GM10248 (cell line): Measurements from ENCODE around the gene GREB1.

Experiments
- CTCF ChIA-PET: fragments of 300-600 bp; sonication (Branson Sonifier 250); formaldehyde crosslinking; extraction: SDS; loops from one replicate; lab custom pipeline; 2021; ENCODE audit warnings: antibody characterized with exemption; lab: Yijun Ruan, JAX
- POLR2A ChIA-PET: fragments of 350-650 bp; sonication (Branson Sonifier 250); formaldehyde crosslinking; extraction: SDS; loops from one replicate; lab custom pipeline; 2020; ENCODE audit warnings: antibody characterized with exemption; lab: Yijun Ruan, JAX
- DNase-seq: peaks from one replicate; pipeline ENCODE4 v3.0.0; 2012; ENCODE audit errors: extremely low spot score
- TF ChIP-seq, protein P1 (sequence below): IDR thresholded peaks from 2 replicates; pipeline ENCODE4 v1.5.1; 2012; ENCODE audit warnings: mild to moderate bottlenecking, low read depth; ENCODE audit errors: extremely low read depth, missing control alignments, control extremely low read depth

The GREB1 gene

DNA sequence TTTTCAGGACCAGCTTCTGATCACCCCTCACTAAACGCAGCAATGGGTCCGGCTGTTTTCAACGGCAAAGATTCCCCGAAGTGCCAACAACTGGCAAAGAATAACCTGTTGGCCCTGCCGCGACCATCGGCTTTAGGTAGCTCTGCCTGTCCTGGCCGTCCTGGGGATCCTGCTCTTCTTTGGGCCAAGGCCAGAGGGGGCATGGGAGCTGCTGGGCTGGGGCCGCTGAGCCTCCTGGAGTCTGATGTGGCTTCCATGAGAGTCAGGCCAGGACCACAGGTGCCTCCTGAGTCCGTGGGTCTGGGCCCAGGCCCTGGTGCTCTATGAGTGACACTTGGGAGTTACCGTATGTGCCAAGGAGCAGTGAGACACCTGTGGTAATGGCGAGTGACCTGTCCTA is 46.9 kb downstream of the GREB1 start:
- DNase-seq: no peak
- CTCF ChIA-PET: interaction anchor here (0.6 to 10.5 kb wide), 13 partner anchors 7 to 669 kb away, joined by 3 to 207 read pairs (median 9); partner anchors contain the start of gene KCNF1
- TF ChIP-seq, protein P1, sequence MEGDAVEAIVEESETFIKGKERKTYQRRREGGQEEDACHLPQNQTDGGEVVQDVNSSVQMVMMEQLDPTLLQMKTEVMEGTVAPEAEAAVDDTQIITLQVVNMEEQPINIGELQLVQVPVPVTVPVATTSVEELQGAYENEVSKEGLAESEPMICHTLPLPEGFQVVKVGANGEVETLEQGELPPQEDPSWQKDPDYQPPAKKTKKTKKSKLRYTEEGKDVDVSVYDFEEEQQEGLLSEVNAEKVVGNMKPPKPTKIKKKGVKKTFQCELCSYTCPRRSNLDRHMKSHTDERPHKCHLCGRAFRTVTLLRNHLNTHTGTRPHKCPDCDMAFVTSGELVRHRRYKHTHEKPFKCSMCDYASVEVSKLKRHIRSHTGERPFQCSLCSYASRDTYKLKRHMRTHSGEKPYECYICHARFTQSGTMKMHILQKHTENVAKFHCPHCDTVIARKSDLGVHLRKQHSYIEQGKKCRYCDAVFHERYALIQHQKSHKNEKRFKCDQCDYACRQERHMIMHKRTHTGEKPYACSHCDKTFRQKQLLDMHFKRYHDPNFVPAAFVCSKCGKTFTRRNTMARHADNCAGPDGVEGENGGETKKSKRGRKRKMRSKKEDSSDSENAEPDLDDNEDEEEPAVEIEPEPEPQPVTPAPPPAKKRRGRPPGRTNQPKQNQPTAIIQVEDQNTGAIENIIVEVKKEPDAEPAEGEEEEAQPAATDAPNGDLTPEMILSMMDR: no peak
- POLR2A ChIA-PET: no interaction called here

DNA sequence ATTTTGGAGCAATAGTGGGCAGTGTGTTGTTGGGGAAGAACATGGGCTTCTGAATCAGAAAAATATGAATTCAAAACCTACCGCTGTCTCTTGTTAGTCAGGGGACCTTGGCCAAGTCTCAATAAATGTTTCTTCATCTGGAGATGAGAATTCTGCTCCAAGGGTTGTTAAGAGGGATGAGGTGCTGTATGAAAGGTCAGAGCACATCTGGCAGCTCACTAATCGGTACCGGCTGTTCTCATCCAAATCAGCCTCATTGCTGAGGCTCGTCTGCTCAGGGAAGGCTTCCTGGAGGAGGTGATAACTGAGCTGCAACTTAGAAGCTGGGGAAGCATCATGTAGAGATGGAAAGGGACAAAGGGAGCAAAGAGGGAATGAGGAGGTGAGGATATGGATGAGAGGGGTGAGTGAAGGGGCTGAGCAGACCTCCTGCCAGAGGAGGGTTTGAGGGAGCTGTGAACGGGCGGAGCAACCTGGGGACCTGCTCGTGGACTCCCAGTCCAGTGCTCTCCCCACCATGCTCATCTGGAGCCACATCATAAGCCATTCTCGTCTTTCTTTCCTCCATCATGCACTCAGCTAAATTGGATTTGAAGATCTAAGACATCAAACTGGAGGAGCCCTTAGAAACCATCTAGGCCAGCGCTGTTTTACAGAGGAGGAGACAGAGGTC is 47.4 kb downstream of the GREB1 start:
- TF ChIP-seq, protein P1: no peak
- ChIA-PET CTCF (interaction anchor here (0.6 to 10.5 kb wide), 25 partner anchors 8 to 745 kb away, joined by 3 to 207 read pairs (median 8); partner anchors contain the start of genes E2F6 and KCNF1), POLR2A (no interaction called here)
- no peak for DNase-seq

DNA sequence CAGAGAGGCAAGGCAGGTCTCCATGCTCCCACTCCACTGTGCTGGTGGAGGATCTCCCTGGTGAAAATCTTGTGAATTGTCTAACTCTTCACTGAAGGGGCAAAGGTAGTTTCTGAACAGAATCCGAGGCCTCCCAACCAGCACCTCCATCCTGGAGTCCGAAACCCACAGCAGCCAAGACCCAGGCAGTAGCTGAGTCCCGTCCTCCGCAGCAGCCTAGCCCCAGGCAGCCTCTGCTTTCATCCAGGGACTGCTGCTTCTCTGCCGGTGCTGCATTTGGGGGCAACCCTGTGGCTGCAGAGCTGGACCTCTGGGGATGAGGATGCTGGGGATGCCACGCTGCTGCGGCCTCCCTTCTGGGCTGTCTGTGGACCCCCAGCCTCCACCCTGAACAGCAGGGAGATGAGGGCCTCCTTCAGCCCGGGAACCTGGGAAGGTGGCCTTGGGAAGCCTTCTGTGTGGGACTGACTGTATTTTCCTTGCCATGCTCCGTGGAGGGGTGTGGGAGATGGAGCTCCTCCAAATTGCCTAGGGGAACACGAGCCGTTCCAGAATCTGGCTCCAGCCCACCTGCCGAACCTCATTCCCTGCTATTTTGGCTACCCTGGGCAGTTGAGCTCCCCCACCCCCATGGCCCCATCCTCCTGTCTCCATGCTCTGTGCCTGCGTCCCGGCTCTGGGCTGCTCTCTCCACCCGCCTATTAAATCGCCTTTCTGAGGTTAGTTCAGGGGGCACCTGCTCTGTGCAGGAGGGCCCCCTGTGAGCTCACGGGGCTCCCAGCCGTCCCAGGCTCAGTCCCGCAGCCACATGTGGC is 48.2 kb downstream of the GREB1 start:
- ChIA-PET CTCF (interaction anchor here (0.7 to 10.5 kb wide), 56 partner anchors 9 to 751 kb away, joined by 3 to 207 read pairs (median 6); partner anchors contain the start of gene E2F6), POLR2A (no interaction called here)
- TF ChIP-seq, protein P1: no peak
- DNase-seq: no peak

DNA sequence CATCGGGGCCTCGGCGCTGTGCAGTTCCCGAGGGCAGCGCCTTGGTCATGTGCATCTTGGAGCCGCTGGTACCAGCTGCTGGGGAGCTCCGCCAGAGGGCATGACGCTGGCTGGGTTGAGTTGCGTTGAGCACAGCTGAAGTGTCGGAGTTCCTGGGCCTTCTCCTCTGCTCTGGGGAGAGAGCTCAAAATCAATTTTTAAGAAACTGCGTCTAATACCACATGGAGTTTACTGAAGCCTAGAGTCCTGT is 48.7 kb downstream of the GREB1 start:
- CTCF ChIA-PET: interaction anchor here (0.7 to 10.5 kb wide), 53 partner anchors 9 to 752 kb away, joined by 3 to 207 read pairs (median 8); partner anchors contain the start of gene E2F6
- POLR2A ChIA-PET: no interaction called here
- TF ChIP-seq, protein P1: no peak
- DNase-seq: no peak

DNA sequence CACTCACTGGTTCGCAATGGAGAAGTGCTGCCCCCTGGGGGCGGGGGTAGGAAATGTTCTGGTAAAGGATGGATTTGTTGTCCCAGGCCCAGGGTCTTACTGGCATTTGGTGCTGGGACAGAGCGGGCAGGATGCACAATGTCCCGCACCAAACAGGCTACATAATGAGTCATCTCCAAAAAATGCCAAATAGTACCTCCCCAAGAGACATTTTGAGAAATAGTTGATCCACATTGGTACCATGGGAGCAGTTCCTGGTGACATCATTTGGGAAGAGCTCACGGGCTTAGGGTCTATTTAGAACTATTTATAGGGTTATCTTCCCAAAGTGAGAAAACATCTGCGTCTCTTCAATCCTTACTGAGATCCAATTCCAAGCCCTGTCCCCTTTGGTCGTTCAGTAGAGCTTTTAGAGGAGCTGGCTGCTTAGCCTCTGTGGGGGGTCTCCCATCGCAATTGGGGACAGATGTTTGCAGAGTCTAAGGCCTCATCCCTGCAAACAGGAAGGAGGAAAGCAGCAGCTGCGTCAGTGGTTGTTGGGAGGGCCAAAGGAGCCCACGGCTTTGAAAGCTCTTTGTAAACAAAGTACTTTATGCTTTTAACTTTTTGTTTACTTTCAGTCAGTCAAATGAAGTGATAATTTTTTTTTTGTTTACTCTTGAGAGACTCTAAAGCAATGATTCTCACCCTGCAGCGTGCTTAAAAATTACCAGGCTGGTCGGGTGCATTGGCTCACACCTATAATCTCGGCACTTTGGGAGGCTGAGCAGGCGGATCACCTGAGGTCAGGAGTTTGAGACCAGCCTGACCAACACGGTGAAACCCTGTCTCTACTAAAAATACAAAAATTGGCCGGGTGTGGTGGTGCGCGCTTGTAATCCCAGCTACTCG is 49.3 kb downstream of the GREB1 start:
- peak; percentile 61 for DNase-seq
- CTCF ChIA-PET: interaction anchor here (0.7 to 10.5 kb wide), 51 partner anchors 10 to 752 kb away, joined by 3 to 207 read pairs (median 8); partner anchors contain the start of gene E2F6
- POLR2A ChIA-PET: interaction anchor here (0.5 kb wide), 1 partner anchor 477 kb away, joined by 3 read pairs; no protein-coding TSS in a partner anchor
- TF ChIP-seq, protein P1: peak; percentile 76
